GM21447 (cell line): Measurements from ENCODE around the gene CYRIA.

Experiments
- ATAC-seq: cut with Tn5 transposase; IDR thresholded peaks from one replicate; pipeline ENCODE4 v1.9.1; 2021; ENCODE audit not compliant: unreplicated experiment

Gene CYRIA

GRCh38 chr2:16633621-16634430, 31.8 kb downstream of the CYRIA start:
- ATAC-seq, result no peak

- no peak for ATAC-seq
These were observed 33.0 kb downstream of the CYRIA start for GRCh38 chr2:16632598-16632997.

- no peak for ATAC-seq
These were observed 35.2 kb downstream of the CYRIA start for GRCh38 chr2:16630463-16630862.

- no peak for ATAC-seq
These were observed 35.9 kb downstream of the CYRIA start for GRCh38 chr2:16629770-16630169.

GRCh38 chr2:16629044-16629443, 36.6 kb downstream of the CYRIA start:
- no peak for ATAC-seq

GRCh38 chr2:16628314-16628713, 37.3 kb downstream of the CYRIA start:
- ATAC-seq, result no peak

GRCh38 chr2:16626997-16627605, 38.5 kb downstream of the CYRIA start:
- ATAC-seq, result no peak

- ATAC-seq, result no peak
These were observed 39.1 kb downstream of the CYRIA start for GRCh38 chr2:16626497-16626896.

- ATAC-seq, result peak; percentile 88
These were observed 39.9 kb downstream of the CYRIA start for GRCh38 chr2:16625759-16626158.

- no peak for ATAC-seq
These were observed 40.4 kb downstream of the CYRIA start for GRCh38 chr2:16625201-16625729.

- ATAC-seq, result no peak
These were observed 41.2 kb downstream of the CYRIA start for GRCh38 chr2:16624436-16624780.

- ATAC-seq, result no peak
These were observed 41.8 kb downstream of the CYRIA start for GRCh38 chr2:16623564-16624435.

- ATAC-seq, result no peak
These were observed 42.6 kb downstream of the CYRIA start for GRCh38 chr2:16623031-16623430.

- no peak for ATAC-seq
These were observed 43.1 kb downstream of the CYRIA start for GRCh38 chr2:16622399-16622968.

GRCh38 chr2:16621316-16621715, 44.3 kb downstream of the CYRIA start:
- no peak for ATAC-seq

GRCh38 chr2:16620590-16620989, 45.0 kb downstream of the CYRIA start:
- ATAC-seq, result no peak

GRCh38 chr2:16619576-16620245, 45.9 kb downstream of the CYRIA start:
- ATAC-seq, result no peak

GRCh38 chr2:16617282-16618266, 48.1 kb downstream of the CYRIA start:
- no peak for ATAC-seq
